GM23248 (cell line): ENCODE measurements around the gene GGACT. TPM values are rescaled to one million over a fixed set of nuclear protein-coding genes. Genes with fewer than 3 reads are reported as not detected.

Source experiments
- DNase-seq: peaks from one replicate; pipeline ENCODE4 v3.0.0-alpha.2; 2015
- H2AFZ ChIP-seq: fragments of 200-600 bp; sonication (generic); 2 replicates; pipeline ENCODE4 v1.6.1; 2016; ENCODE audit warnings: antibody characterized with exemption
- H3F3A ChIP-seq: fragments of 200-600 bp; sonication (generic); 2 replicates; pipeline ENCODE4 v1.6.1; 2016; ENCODE audit warnings: mild to moderate bottlenecking, antibody characterized with exemption, mixed run types; ENCODE audit not compliant: insufficient read depth
- H3K27ac ChIP-seq: fragments of 200-600 bp; sonication (generic); 2 replicates; pipeline ENCODE4 v1.5.1; 2016; ENCODE audit warnings: mild to moderate bottlenecking
- H3K27me3 ChIP-seq: fragments of 200-600 bp; sonication (generic); replicated peaks from 2 replicates; pipeline ENCODE4 v1.6.1; 2016; ENCODE audit warnings: mild to moderate bottlenecking; ENCODE audit not compliant: insufficient read depth
- H3K36me3 ChIP-seq: fragments of 200-600 bp; sonication (generic); 2 replicates; pipeline ENCODE4 v1.6.1; 2016; ENCODE audit warnings: low read depth, mild to moderate bottlenecking
- H3K4me1 ChIP-seq: fragments of 200-600 bp; sonication (generic); 2 replicates; pipeline ENCODE4 v1.6.1; 2016; ENCODE audit warnings: mild to moderate bottlenecking; ENCODE audit not compliant: insufficient read depth
- H3K4me2 ChIP-seq: fragments of 200-600 bp; sonication (generic); one replicate; pipeline ENCODE4 v1.6.1; 2016; ENCODE audit warnings: mild to moderate bottlenecking; ENCODE audit not compliant: unreplicated experiment
- H3K4me3 ChIP-seq: fragments of 200-600 bp; sonication (generic); 2 replicates; pipeline ENCODE4 v1.5.1; 2016; ENCODE audit warnings: mild to moderate bottlenecking
- H3K79me2 ChIP-seq: fragments of 200-600 bp; sonication (generic); 2 replicates; pipeline ENCODE4 v1.6.1; 2016; ENCODE audit warnings: mild to moderate bottlenecking; ENCODE audit not compliant: insufficient read depth
- H3K9ac ChIP-seq: fragments of 200-600 bp; sonication (generic); 2 replicates; pipeline ENCODE4 v1.6.1; 2016; ENCODE audit warnings: mild to moderate bottlenecking
- H3K9me2 ChIP-seq: fragments of 200-600 bp; sonication (generic); 2 replicates; pipeline ENCODE4 v1.6.1; 2016; ENCODE audit warnings: mixed run types, mild to moderate bottlenecking, moderate library complexity; ENCODE audit not compliant: insufficient read depth
- H3K9me3 ChIP-seq: fragments of 200-600 bp; sonication (generic); one replicate; pipeline ENCODE4 v1.6.1; 2017; ENCODE audit warnings: low read depth
- H4K20me1 ChIP-seq: fragments of 200-600 bp; sonication (generic); 2 replicates; pipeline ENCODE4 v1.6.0; 2016; ENCODE audit not compliant: insufficient read depth
- EZH2 ChIP-seq: fragments of 200-600 bp; sonication (generic); IDR thresholded peaks from 2 replicates; pipeline ENCODE4 v1.6.1; 2018; ENCODE audit warnings: antibody characterized with exemption, mild to moderate bottlenecking; ENCODE audit not compliant: insufficient read depth, poor library complexity, severe bottlenecking
- EZH2phosphoT487 ChIP-seq: fragments of 200-600 bp; sonication (generic); IDR thresholded peaks from 2 replicates; pipeline ENCODE4 v1.6.1; 2018; ENCODE audit warnings: antibody characterized with exemption, moderate library complexity, mild to moderate bottlenecking, low read depth; ENCODE audit not compliant: insufficient read depth
- WGBS, 2 experiments: methylation state at CpG; one replicate each; pipeline ENCODE4 v1.1.6; 2015 to 2017; ENCODE audit warnings: low lambda C conversion rate in 2 of 2, low coverage in 1 of 2; ENCODE audit errors: missing lambda C conversion rate in 2 of 2; 5-methylcytosine and 5-hydroxymethylcytosine counted together
- in situ Hi-C: fragments of 300-500 bp; cut with MboI; formaldehyde crosslinking; loops from 2 replicates; pipeline ENCODE4 v1.15.0; 2020
- polyA plus RNA-seq: library from polyadenylated mRNA; unstranded; fragments of >200 nt; fragmentation: Nextera tagmentation; extraction: Ambion mirVana; gene quantifications from 2 replicates; pipeline ENCODE4 v1.2.1, GENCODE V29; 2016
- total RNA-seq: library from RNA; depleted of rRNA; stranded (reverse); fragments of >200 nt; shearing (Covaris generic); gene quantifications from 2 replicates; pipeline ENCODE4 v1.2.3, GENCODE V29; 2014

The GGACT gene
- total and polyA plus RNA-seq, 2 experiments from 2014 or later, result 1.6 to 5.7 TPM

DNA sequence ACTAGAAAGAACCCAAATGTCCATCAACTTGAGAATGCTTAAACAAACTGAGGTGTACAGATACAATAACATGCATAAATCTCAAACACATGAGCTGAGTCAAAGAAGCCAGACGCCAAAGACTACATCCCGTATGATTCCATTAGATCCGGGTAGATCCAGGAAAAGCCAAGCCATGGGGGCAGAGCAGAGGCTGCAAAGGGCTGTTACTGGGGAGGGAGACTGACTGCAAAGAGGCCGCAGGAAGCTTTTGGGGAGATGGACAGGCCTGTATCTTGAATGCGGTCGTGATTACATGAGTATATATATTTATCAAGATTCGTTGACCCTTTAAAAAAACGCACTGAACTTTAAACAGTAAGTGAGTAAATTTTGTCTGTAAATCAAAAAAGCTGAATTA lies 28.7 kb downstream of the GGACT start:
- Histone ChIP-seq H3K4me2 (no peak overlapping the region), H3K27me3 (no peaks in the 10 kb centered on the region; the same call in 1 of the 2 replicates), H3K9me3 (no peaks in the 10 kb centered on the region), H3K4me1 (no peaks in the 10 kb centered on the region), H3K27ac (no peak overlapping the region), H2AFZ (no peak overlapping the region), H3K4me3 (no peak overlapping the region), H4K20me1 (no peaks in the 10 kb centered on the region), H3K36me3 (no peaks in the 10 kb centered on the region), H3K9ac (no peak overlapping the region), H3F3A (no peaks in the 10 kb centered on the region), H3K9me2 (no peaks in the 10 kb centered on the region), H3K79me2 (no peaks in the 10 kb centered on the region)
- in situ Hi-C loops, result no loop called here
- WGBS, 2 experiments, result 89 to 91% methylated on average over 8 of the region's 8 CpGs
- DNase-seq, result no peak
- TF ChIP-seq EZH2, result no peak
- TF ChIP-seq EZH2phosphoT487, result no peak

GRCh38 chr13:100552755-100553154 lies 35.8 kb downstream of the GGACT start:
- Histone ChIP-seq H3K9me3 (no peaks in the 10 kb centered on the region), H4K20me1 (no peaks in the 10 kb centered on the region), H3K79me2 (no peaks in the 10 kb centered on the region), H2AFZ (no peak overlapping the region), H3K9ac (no peak overlapping the region), H3K27ac (no peak overlapping the region), H3K27me3 (no peaks in the 10 kb centered on the region), H3K9me2 (no peaks in the 10 kb centered on the region), H3F3A (0 out of 2 replicates have a peak, but pooled peaks cover 3% of the 10 kb centered on the region), H3K36me3 (no peaks in the 10 kb centered on the region), H3K4me1 (no peaks in the 10 kb centered on the region), H3K4me2 (no peak overlapping the region), H3K4me3 (no peak overlapping the region)
- no peak for DNase-seq
- no peak for TF ChIP-seq EZH2
- TF ChIP-seq EZH2phosphoT487, result no peak
- WGBS, 2 experiments, result 88 to 89% methylated on average over 11 of the region's 11 CpGs
- in situ Hi-C loops, result no loop called here

- no peak overlapping the region for H3K27ac ChIP-seq
- H3K9me2 ChIP-seq, result no peaks in the 10 kb centered on the region
- no peaks in the 10 kb centered on the region for H4K20me1 ChIP-seq
- in situ Hi-C loops, result no loop called here
- H3K9me3 ChIP-seq, result no peaks in the 10 kb centered on the region
- no peak for TF ChIP-seq EZH2phosphoT487
- no peak for TF ChIP-seq EZH2
- H3F3A ChIP-seq, result 0 out of 2 replicates have a peak, but pooled peaks cover 3% of the 10 kb centered on the region
- H3K36me3 ChIP-seq, result no peaks in the 10 kb centered on the region
- no peak for DNase-seq
- WGBS, 2 experiments, result 80 to 85% methylated on average over 9 of the region's 9 CpGs
- H3K4me3 ChIP-seq, result no peak overlapping the region
- no peaks in the 10 kb centered on the region for H3K27me3 ChIP-seq
- H3K4me1 ChIP-seq, result no peaks in the 10 kb centered on the region
- H3K9ac ChIP-seq, result no peak overlapping the region
- H2AFZ ChIP-seq, result no peak overlapping the region; the same call in 1 of the 2 replicates
- H3K4me2 ChIP-seq, result no peak overlapping the region
- no peaks in the 10 kb centered on the region for H3K79me2 ChIP-seq
These were observed 39.3 kb downstream of the GGACT start for GRCh38 chr13:100549316-100549715.

DNA sequence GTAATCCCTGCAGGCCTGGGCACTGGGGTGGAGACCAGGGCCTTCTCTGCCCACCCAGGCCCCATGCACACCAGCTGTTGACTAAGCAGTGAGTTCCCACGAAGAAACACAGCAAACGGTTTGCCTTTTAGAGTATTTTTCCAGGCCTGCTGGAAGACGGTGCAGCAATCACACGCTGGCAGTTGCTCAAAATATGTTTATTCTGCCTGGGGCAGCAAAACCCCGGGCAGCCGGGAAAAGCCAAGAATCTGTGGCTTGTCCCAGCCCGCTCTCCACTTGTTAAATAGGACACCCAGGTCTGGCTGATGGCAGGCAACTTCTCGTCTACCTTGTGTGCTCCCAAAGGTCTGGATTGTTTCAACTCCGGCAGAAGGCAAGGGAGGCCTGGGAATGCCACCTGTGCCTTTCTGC lies 40.8 kb downstream of the GGACT start:
- no peak overlapping the region for H3K4me3 ChIP-seq
- H3F3A ChIP-seq, result 0 out of 2 replicates have a peak, but pooled peaks cover 3% of the 10 kb centered on the region
- H2AFZ ChIP-seq, result no peak overlapping the region
- H3K4me1 ChIP-seq, result no peaks in the 10 kb centered on the region
- TF ChIP-seq EZH2phosphoT487 (no peak), EZH2 (no peak)
- peak; percentile 11 for DNase-seq
- no peaks in the 10 kb centered on the region for H4K20me1 ChIP-seq
- in situ Hi-C loops, result no loop called here
- H3K9me3 ChIP-seq, result no peaks in the 10 kb centered on the region
- no peak overlapping the region for H3K27ac ChIP-seq
- H3K79me2 ChIP-seq, result no peaks in the 10 kb centered on the region
- no peaks in the 10 kb centered on the region for H3K27me3 ChIP-seq
- H3K9me2 ChIP-seq, result no peaks in the 10 kb centered on the region
- H3K9ac ChIP-seq, result no peak overlapping the region
- no peak overlapping the region for H3K4me2 ChIP-seq
- WGBS, 2 experiments, result 37 to 39% methylated on average over 9 of the region's 9 CpGs
- no peaks in the 10 kb centered on the region for H3K36me3 ChIP-seq
